Panc1 (cell line): ENCODE measurements around the gene COQ10A. TPM values are rescaled to one million over a fixed set of nuclear protein-coding genes. Genes with fewer than 3 reads are reported as not detected.

ENCODE experiments used
- ATAC-seq: fragments of 200-7000 bp; cut with Tn5 transposase; 2 replicates; pipeline ENCODE4 v1.9.1; 2020; ENCODE audit warnings: mild to moderate bottlenecking, moderate library complexity
- BruUV-seq: library from RNA; stranded (reverse); fragments of 400-500 nt; replicated peaks from 2 replicates; lab custom pipeline; 2021; lab: Mats Ljungman, UMichigan
- CTCF ChIA-PET: fragments of 300-600 bp; sonication (Branson Sonifier 250); formaldehyde crosslinking; loops from one replicate; lab custom pipeline; 2022; ENCODE audit warnings: antibody characterized with exemption; lab: Charles Lee
- POLR2A ChIA-PET: fragments of 300-600 bp; sonication (Branson Sonifier 250); formaldehyde crosslinking; loops from one replicate; lab custom pipeline; 2022; ENCODE audit warnings: antibody characterized with exemption; lab: Charles Lee
- DNase-seq: peaks from one replicate; pipeline ENCODE4 v3.0.0-alpha.2; 2010; ENCODE audit warnings: low read depth, low spot score
- H3K27ac ChIP-seq: 2 replicates; pipeline ENCODE4 v1.5.1; 2011; ENCODE audit warnings: mild to moderate bottlenecking, low read length, inconsistent platforms
- H3K27me3 ChIP-seq: fragments of 200-500 bp; sonication (Bioruptor generic); 2 replicates; pipeline ENCODE4 v1.6.0; 2014; ENCODE audit warnings: low read length, inconsistent platforms; ENCODE audit not compliant: control insufficient read depth, insufficient read depth
- H3K36me3 ChIP-seq: fragments of 200-500 bp; sonication (Bioruptor generic); 2 replicates; pipeline ENCODE4 v1.5.1; 2014; ENCODE audit warnings: inconsistent platforms, mild to moderate bottlenecking, low read length, moderate library complexity; ENCODE audit not compliant: control insufficient read depth, insufficient read depth
- H3K4me1 ChIP-seq: 2 replicates; pipeline ENCODE4 v1.5.1; 2011; ENCODE audit warnings: inconsistent platforms, mild to moderate bottlenecking, low read length, moderate library complexity; ENCODE audit not compliant: control insufficient read depth, insufficient read depth
- H3K4me3 ChIP-seq, 2 experiments: 2 replicates each; pipeline ENCODE4 v1.5.1; 2011 to 2012; ENCODE audit warnings: low read depth in 2 of 2, low read length in 2 of 2, mild to moderate bottlenecking in 2 of 2, inconsistent platforms in 1 of 2, moderate library complexity in 1 of 2
- H3K9me3 ChIP-seq: fragments of 200-500 bp; sonication (Bioruptor generic); 2 replicates; pipeline ENCODE4 v1.5.1; 2014; ENCODE audit warnings: low read depth, mild to moderate bottlenecking, inconsistent platforms, low read length, moderate library complexity; ENCODE audit not compliant: control insufficient read depth, insufficient read depth
- CTCF ChIP-seq: fragments of 450-650 bp; IDR thresholded peaks from 2 replicates; pipeline ENCODE4 v1.5.1; 2017; ENCODE audit warnings: mild to moderate bottlenecking
- POLR2AphosphoS5 ChIP-seq: IDR thresholded peaks from 2 replicates; pipeline ENCODE4 v1.6.1; 2012; ENCODE audit warnings: mild to moderate bottlenecking, low read depth, low read length, moderate library complexity
- SIN3A ChIP-seq: IDR thresholded peaks from 2 replicates; pipeline ENCODE4 v1.6.1; 2012; ENCODE audit warnings: low read depth, mild to moderate bottlenecking, low read length, moderate library complexity, borderline replicate concordance; ENCODE audit not compliant: insufficient read depth
- TCF7L2 ChIP-seq: IDR thresholded peaks from 2 replicates; pipeline ENCODE4 v1.6.1; 2011; ENCODE audit warnings: mild to moderate bottlenecking, low read depth, low read length, inconsistent platforms
- in situ Hi-C: cut with HindIII; loops from 2 replicates; pipeline ENCODE4 v1.10.0; 2016; ENCODE audit warnings: low sequenced_read_pairs, low pct_unique_long_range_greater_than_20kb
- intact Hi-C: fragments of 100-400 bp; cut with micrococcal nuclease; formaldehyde crosslinking; loops from one replicate; pipeline ENCODE4 v1.10.0; 2022; ENCODE audit not compliant: unreplicated experiment
- total RNA-seq: library from RNA; stranded (reverse); gene quantifications from one replicate; pipeline ENCODE4 v1.2.1, GENCODE V29; 2021; ENCODE audit not compliant: unreplicated experiment
- TF ChIP-seq, protein P1 (sequence below), 2 experiments: IDR thresholded peaks; 2 replicates each; pipeline ENCODE4 v1.6.1; 2011 to 2012; ENCODE audit warnings: low read depth in 2 of 2, control low read depth in 1 of 2, low read length in 1 of 2, mild to moderate bottlenecking in 1 of 2, moderate library complexity in 1 of 2; ENCODE audit not compliant: insufficient read depth in 1 of 2

COQ10A gene
- total RNA-seq, 1 experiment from 2014 or later, result 20.0 TPM

GRCh38 chr12:56220611-56221231 is 46.0 kb upstream of the COQ10A start:
- intact Hi-C loops, result no loop called here
- Histone ChIP-seq H3K9me3 (no peaks in the 10 kb centered on the region), H3K27ac (peak overlapping the region; percentile 94), H3K36me3 (no peaks in the 10 kb centered on the region; the same call in 1 of the 2 replicates), H3K4me3 (peak overlapping the region; percentile 74 to 86), H3K4me1 (peaks cover 16% of the 10 kb centered on the region), H3K27me3 (no peaks in the 10 kb centered on the region)
- BruUV-seq, result no TSS peak
- in situ Hi-C loops, result no loop called here
- TF ChIP-seq CTCF (no peak), TCF7L2 (no peak), POLR2AphosphoS5 (no peak), SIN3A (no peak)
- TF ChIP-seq, protein P1, sequence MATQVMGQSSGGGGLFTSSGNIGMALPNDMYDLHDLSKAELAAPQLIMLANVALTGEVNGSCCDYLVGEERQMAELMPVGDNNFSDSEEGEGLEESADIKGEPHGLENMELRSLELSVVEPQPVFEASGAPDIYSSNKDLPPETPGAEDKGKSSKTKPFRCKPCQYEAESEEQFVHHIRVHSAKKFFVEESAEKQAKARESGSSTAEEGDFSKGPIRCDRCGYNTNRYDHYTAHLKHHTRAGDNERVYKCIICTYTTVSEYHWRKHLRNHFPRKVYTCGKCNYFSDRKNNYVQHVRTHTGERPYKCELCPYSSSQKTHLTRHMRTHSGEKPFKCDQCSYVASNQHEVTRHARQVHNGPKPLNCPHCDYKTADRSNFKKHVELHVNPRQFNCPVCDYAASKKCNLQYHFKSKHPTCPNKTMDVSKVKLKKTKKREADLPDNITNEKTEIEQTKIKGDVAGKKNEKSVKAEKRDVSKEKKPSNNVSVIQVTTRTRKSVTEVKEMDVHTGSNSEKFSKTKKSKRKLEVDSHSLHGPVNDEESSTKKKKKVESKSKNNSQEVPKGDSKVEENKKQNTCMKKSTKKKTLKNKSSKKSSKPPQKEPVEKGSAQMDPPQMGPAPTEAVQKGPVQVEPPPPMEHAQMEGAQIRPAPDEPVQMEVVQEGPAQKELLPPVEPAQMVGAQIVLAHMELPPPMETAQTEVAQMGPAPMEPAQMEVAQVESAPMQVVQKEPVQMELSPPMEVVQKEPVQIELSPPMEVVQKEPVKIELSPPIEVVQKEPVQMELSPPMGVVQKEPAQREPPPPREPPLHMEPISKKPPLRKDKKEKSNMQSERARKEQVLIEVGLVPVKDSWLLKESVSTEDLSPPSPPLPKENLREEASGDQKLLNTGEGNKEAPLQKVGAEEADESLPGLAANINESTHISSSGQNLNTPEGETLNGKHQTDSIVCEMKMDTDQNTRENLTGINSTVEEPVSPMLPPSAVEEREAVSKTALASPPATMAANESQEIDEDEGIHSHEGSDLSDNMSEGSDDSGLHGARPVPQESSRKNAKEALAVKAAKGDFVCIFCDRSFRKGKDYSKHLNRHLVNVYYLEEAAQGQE (IDR thresholded peaks at IDR 0.05; ENCODE audit: insufficient read depth in 1 of 2, low read depth in 2 of 2, low read length in 1 of 2), result no peak
- CTCF ChIA-PET, result interaction anchor here (0.6 to 2.3 kb wide), 2 partner anchors 31 to 95 kb away, joined by 3 to 41 read pairs; partner anchors contain the start of gene SMARCC2
- no peak for DNase-seq
- no peak for ATAC-seq
- POLR2A ChIA-PET, result no interaction called here

DNA sequence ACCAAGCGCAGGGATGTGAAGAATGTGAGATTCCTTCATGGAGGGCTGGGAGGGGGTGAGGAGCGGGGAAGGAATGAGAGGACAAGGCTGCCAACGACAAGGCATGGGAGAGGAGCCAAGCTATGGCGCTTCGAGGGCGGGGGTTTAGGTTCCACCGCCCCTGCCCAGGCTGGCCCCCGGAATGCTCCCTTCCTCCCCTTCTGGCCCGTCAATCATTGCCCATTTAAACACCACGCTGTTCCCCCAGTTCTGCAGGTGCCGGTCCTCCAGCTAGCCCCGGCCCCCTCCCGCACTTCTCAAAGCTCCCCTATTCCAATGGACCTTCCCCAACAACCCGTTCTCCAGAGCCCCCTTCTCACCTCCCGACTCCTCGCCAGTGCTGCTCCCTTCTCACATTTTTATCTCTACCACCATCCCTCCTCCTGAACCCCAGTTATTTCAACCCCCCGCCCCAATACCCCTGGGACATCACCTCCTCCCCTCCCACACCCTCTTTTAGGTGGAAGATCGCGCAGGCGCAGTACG is 45.4 kb upstream of the COQ10A start:
- POLR2A ChIA-PET, result interaction anchor here (0.9 to 1.8 kb wide), 4 partner anchors 10 to 93 kb away, joined by 3 to 5 read pairs (median 4); partner anchors contain the start of gene ESYT1
- BruUV-seq, result TSS peak; percentile 99
- CTCF ChIA-PET, result interaction anchor here (0.6 to 2.3 kb wide), 5 partner anchors 15 to 96 kb away, joined by 3 to 41 read pairs (median 3); partner anchors contain the start of genes ANKRD52 and SMARCC2
- ATAC-seq, result no peak
- intact Hi-C loops, result no loop called here
- H3K27me3 ChIP-seq, result no peaks in the 10 kb centered on the region
- peak overlapping the region; percentile 94 for H3K27ac ChIP-seq
- no peaks in the 10 kb centered on the region; the same call in 1 of the 2 replicates for H3K36me3 ChIP-seq
- H3K4me1 ChIP-seq, result peaks cover 16% of the 10 kb centered on the region
- H3K4me3 ChIP-seq, result peak overlapping the region; percentile 74 to 86
- H3K9me3 ChIP-seq, result no peaks in the 10 kb centered on the region
- in situ Hi-C loops, result no loop called here
- TF ChIP-seq SIN3A (no peak), TCF7L2 (no peak), POLR2AphosphoS5 (no peak), CTCF (no peak)
- TF ChIP-seq, protein P1 (IDR thresholded peaks at IDR 0.05; ENCODE audit: insufficient read depth in 1 of 2, low read depth in 2 of 2, low read length in 1 of 2), result no peak
- no peak for DNase-seq
